GM12878 (cell line): ENCODE measurements around the gene C22orf31. TPM values are rescaled to one million over a fixed set of nuclear protein-coding genes. Genes with fewer than 3 reads are reported as not detected.

ENCODE experiments used
- ATAC-seq: fragments of 200-7000 bp; cut with Tn5 transposase; 3 replicates; pipeline ENCODE4 v1.9.1; 2020; ENCODE audit warnings: mild to moderate bottlenecking, moderate library complexity
- BruUV-seq: library from RNA; stranded (reverse); fragments of 400-500 nt; replicated peaks from 2 replicates; lab custom pipeline; 2021; lab: Mats Ljungman, UMichigan
- CTCF ChIA-PET: fragments of 300-600 bp; sonication (Branson Sonifier 250); formaldehyde crosslinking; extraction: SDS; loops from one replicate; lab custom pipeline; 2021; ENCODE audit warnings: inconsistent platforms; lab: Yijun Ruan, JAX
- POLR2A ChIA-PET: fragments of 350-600 bp; formaldehyde crosslinking; extraction: SDS; loops from one replicate; lab custom pipeline; 2021; ENCODE audit warnings: inconsistent platforms; lab: Charles Lee
- RAD21 ChIA-PET: fragments of 300-600 bp; sonication (Branson Sonifier 250); formaldehyde crosslinking; loops from one replicate; lab custom pipeline; 2023; ENCODE audit warnings: antibody characterized with exemption; ENCODE audit not compliant: unreplicated experiment; lab: Charles Lee
- SMC1A ChIA-PET: fragments of 300-600 bp; sonication (Branson Sonifier 250); formaldehyde crosslinking; loops from one replicate; lab custom pipeline; 2023; ENCODE audit not compliant: unreplicated experiment, uncharacterized antibody; lab: Charles Lee
- DNase-seq: peaks from one replicate; pipeline ENCODE4 v3.0.0-alpha.2; 2011; ENCODE audit warnings: low read depth, low spot score
- FAIRE-seq: peaks from 3 replicates; lab custom pipeline; 2011; peaks lifted over from hg19 to GRCh38; lab: Jason Lieb, UNC
- H2AFZ ChIP-seq: 2 replicates; pipeline ENCODE4 v1.6.0; 2011; ENCODE audit warnings: low read depth, low read length, control low read depth; ENCODE audit not compliant: control insufficient read depth
- H3K27ac ChIP-seq: 2 replicates; pipeline ENCODE4 v1.5.1; 2011; ENCODE audit warnings: control low read depth; ENCODE audit not compliant: control insufficient read depth, insufficient read depth
- H3K27me3 ChIP-seq, 2 experiments: replicated peaks in 1 of 2; 2 replicates each; pipeline versions ENCODE4 v1.6.0 to v1.6.1; 2011; ENCODE audit warnings: low read length in 1 of 2; ENCODE audit not compliant: control insufficient read depth in 2 of 2, insufficient read depth in 2 of 2
- H3K36me3 ChIP-seq, 2 experiments: 2 replicates each; pipeline ENCODE4 v1.5.1; 2011; ENCODE audit warnings: low read length in 1 of 2; ENCODE audit not compliant: control insufficient read depth in 2 of 2, insufficient read depth in 2 of 2
- H3K4me1 ChIP-seq: 2 replicates; pipeline ENCODE4 v1.6.1; 2011; ENCODE audit warnings: mild to moderate bottlenecking, low read length, moderate library complexity, mixed read lengths; ENCODE audit not compliant: control insufficient read depth, insufficient read depth
- H3K4me2 ChIP-seq: 2 replicates; pipeline ENCODE4 v1.6.0; 2011; ENCODE audit warnings: control low read depth; ENCODE audit not compliant: control insufficient read depth, insufficient read depth
- H3K4me3 ChIP-seq: fragments of 200-600 bp; sonication (generic); 2 replicates; pipeline ENCODE4 v1.5.1; 2016
- H3K79me2 ChIP-seq: 2 replicates; pipeline ENCODE4 v1.6.0; 2011; ENCODE audit warnings: low read length; ENCODE audit not compliant: control insufficient read depth, insufficient read depth
- H3K9ac ChIP-seq: 2 replicates; pipeline ENCODE4 v1.8.0; 2011; ENCODE audit warnings: low read length, control low read depth, mixed read lengths; ENCODE audit not compliant: control insufficient read depth, insufficient read depth
- H3K9me3 ChIP-seq: replicated peaks from 3 replicates; pipeline ENCODE4 v1.5.1; 2011; ENCODE audit warnings: mild to moderate bottlenecking, low read length; ENCODE audit not compliant: control insufficient read depth, insufficient read depth
- H4K20me1 ChIP-seq: 2 replicates; pipeline ENCODE4 v1.6.0; 2011; ENCODE audit not compliant: control insufficient read depth, insufficient read depth
- CREM ChIP-seq: IDR thresholded peaks from 2 replicates; pipeline ENCODE4 v1.6.1; 2014; ENCODE audit warnings: antibody characterized with exemption, low read depth
- DPF2 ChIP-seq: fragments of 450-650 bp; IDR thresholded peaks from 2 replicates; pipeline ENCODE4 v1.6.1; 2017; ENCODE audit warnings: mild to moderate bottlenecking
- E2F4 ChIP-seq: IDR thresholded peaks from 2 replicates; pipeline ENCODE4 v1.6.1; 2012; ENCODE audit warnings: low read depth, low read length, improper control_type of control experiment
- ETV6 ChIP-seq, 2 experiments: fragments of 450-650 bp in 1 of 2; IDR thresholded peaks in 1 of 2; conservative IDR thresholded peaks in 1 of 2; 2 replicates each; pipeline ENCODE4 v1.6.1; 2014; ENCODE audit warnings: antibody characterized with exemption in 1 of 2, borderline replicate concordance in 1 of 2, low read depth in 1 of 2, mild to moderate bottlenecking in 1 of 2, moderate library complexity in 1 of 2
- PBX3 ChIP-seq: IDR thresholded peaks from 2 replicates; pipeline ENCODE4 v1.6.1; 2011; ENCODE audit warnings: mild to moderate bottlenecking, low read depth, low read length, moderate library complexity; ENCODE audit not compliant: insufficient replicate concordance
- PRDM15 ChIP-seq: fragments of 450-650 bp; formaldehyde crosslinking; IDR thresholded peaks from 2 replicates; pipeline ENCODE4 v1.4.0; 2020; ENCODE audit warnings: mild to moderate bottlenecking, moderate library complexity
- RCOR1 ChIP-seq: conservative IDR thresholded peaks from 2 replicates; pipeline ENCODE4 v1.6.1; 2012; ENCODE audit warnings: low read depth, low read length, improper control_type of control experiment
- TAF1 ChIP-seq: IDR thresholded peaks from 2 replicates; pipeline ENCODE4 v1.6.1; 2011; ENCODE audit warnings: mild to moderate bottlenecking, low read depth, low read length, borderline replicate concordance
- YBX1 ChIP-seq: fragments of 450-650 bp; IDR thresholded peaks from 2 replicates; pipeline ENCODE4 v1.6.1; 2016; ENCODE audit warnings: antibody characterized with exemption
- YY1 ChIP-seq: IDR thresholded peaks from 2 replicates; pipeline ENCODE4 v1.6.1; 2011; ENCODE audit warnings: low read depth, mild to moderate bottlenecking, low read length
- ZBTB33 ChIP-seq: fragments of 450-650 bp; IDR thresholded peaks from 2 replicates; pipeline ENCODE4 v1.6.1; 2017; ENCODE audit warnings: mild to moderate bottlenecking
- ZNF207 ChIP-seq: fragments of 450-650 bp; IDR thresholded peaks from 2 replicates; pipeline ENCODE4 v1.6.1; 2014; ENCODE audit warnings: antibody characterized with exemption, mild to moderate bottlenecking, borderline replicate concordance
- ZZZ3 ChIP-seq: IDR thresholded peaks from 2 replicates; pipeline ENCODE4 v1.6.1; 2011; ENCODE audit warnings: low read depth; ENCODE audit not compliant: control insufficient read depth, insufficient read length
- WGBS: methylation state at CpG from one replicate; pipeline ENCODE4 v1.1.6; 2016; ENCODE audit warnings: low lambda C conversion rate; ENCODE audit not compliant: insufficient replicate concordance, insufficient coverage; ENCODE audit errors: missing lambda C conversion rate; 5-methylcytosine and 5-hydroxymethylcytosine counted together
- in situ Hi-C: fragments of 300-500 bp; cut with MboI; formaldehyde crosslinking; loops from 9 replicates; pipeline ENCODE4 v1.14.3; 2018; ENCODE audit warnings: mixed read lengths
- intact Hi-C: fragments of 100-400 bp; cut with micrococcal nuclease; formaldehyde crosslinking; loops from one replicate; pipeline ENCODE4 v1.14.2; 2022; ENCODE audit not compliant: unreplicated experiment
- polyA plus RNA-seq, 11 experiments: library from polyadenylated mRNA; depleted of rRNA in 4 of 11; unstranded in 6 of 11; stranded (reverse) in 5 of 11; fragments of >200 nt; fragmentation: Nextera tagmentation in 4 of 11; fragmentation: Illumina TruSeq in 1 of 11; extraction: Ambion mirVana in 4 of 11; extraction: Trizol in 1 of 11; gene quantifications; 1 replicate in 1 of 11; 2 replicates in 10 of 11; pipeline versions ENCODE4 v1.2.1 to v1.2.3, GENCODE V29; 2011 to 2016; ENCODE audit warnings: inconsistent platforms in 2 of 11, missing spikeins in 2 of 11, low read depth in 1 of 11
- total RNA-seq, 4 experiments: library from RNA; depleted of rRNA in 3 of 4; stranded (reverse); fragments of >200 nt in 3 of 4; fragmentation: Illumina TruSeq in 1 of 4; extraction: Trizol in 1 of 4; gene quantifications; 2 replicates each; pipeline versions ENCODE4 v1.2.1 to v1.2.3, GENCODE V29; 2013 to 2021

C22orf31 gene
- total and polyA plus RNA-seq, 10 of the 15 experiments (the other 5 are each of a cell fraction or from before 2014, with no cell fraction given), result not detected

- Histone ChIP-seq H3K4me1 (no peaks in the 10 kb centered on the region), H3K9me3 (no peaks in the 10 kb centered on the region), H2AFZ (no peak overlapping the region), H3K27me3 (no peaks in the 10 kb centered on the region; a peak in 1 of 4 replicates), H4K20me1 (no peaks in the 10 kb centered on the region; the same call in 1 of the 2 replicates), H3K79me2 (no peaks in the 10 kb centered on the region), H3K4me3 (no peak overlapping the region), H3K36me3 (no peaks in the 10 kb centered on the region), H3K27ac (no peak overlapping the region), H3K4me2 (no peak overlapping the region), H3K9ac (no peak overlapping the region)
- intact Hi-C loops (no loop called here), in situ Hi-C loops (no loop called here)
- ChIA-PET SMC1A (no interaction called here), CTCF (interaction anchor here (4.9 kb wide), 1 partner anchor 44 kb away, joined by 14 read pairs; no protein-coding TSS in a partner anchor), POLR2A (no interaction called here), RAD21 (no interaction called here)
- ATAC-seq (no peak), DNase-seq (no peak), FAIRE-seq (no peak)
- no TSS peak for BruUV-seq
- 38% methylated on average over 4 of the region's 4 CpGs for WGBS
- TF ChIP-seq CREM (no peak), PBX3 (no peak), YBX1 (no peak), RCOR1 (no peak), ETV6 (conservative IDR thresholded peaks at IDR 0.05 in 1 of 2, IDR thresholded peaks at IDR 0.05 in 1 of 2; ENCODE audit: borderline replicate concordance in 1 of 2, low read depth in 1 of 2) (no peak), YY1 (no peak), PRDM15 (no peak), DPF2 (no peak), E2F4 (no peak), TAF1 (no peak), ZNF207 (no peak), ZZZ3 (no peak), ZBTB33 (no peak)
Measured at GRCh38 chr22:29109822-29110221, 48.2 kb upstream of the C22orf31 start.
